ENCODE data around the gene PTPRD. TPM values are rescaled to one million over a fixed set of nuclear protein-coding genes. Genes with fewer than 3 reads are reported as not detected.
A peak's percentile ranks its signal among the peaks of the same experiment; 100 is the strongest.

The PTPRD gene
- total and polyA plus RNA-seq, 2 donors from 2014 or later = 6.4 to 78.9 TPM

DNA sequence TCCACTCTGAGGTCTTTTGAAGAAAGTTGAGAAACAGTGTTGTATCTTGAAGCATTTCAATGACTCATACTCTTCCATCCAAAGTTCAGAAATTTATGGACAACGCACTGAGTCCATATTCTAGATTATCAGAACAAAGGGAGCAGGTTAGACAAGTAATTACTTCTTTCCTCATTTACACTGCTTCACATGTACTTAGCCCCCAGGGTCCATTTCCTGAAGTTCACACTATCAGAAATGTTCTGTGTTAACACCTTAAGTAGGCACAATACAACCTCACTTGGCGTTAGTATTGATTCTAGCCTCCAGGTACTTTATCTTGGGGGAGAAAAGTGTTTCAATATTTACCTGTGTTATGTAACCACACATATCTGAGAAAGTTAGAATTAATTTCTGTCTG, 2325.3 kb downstream of the PTPRD start:
- DNase-seq = no peak

DNA sequence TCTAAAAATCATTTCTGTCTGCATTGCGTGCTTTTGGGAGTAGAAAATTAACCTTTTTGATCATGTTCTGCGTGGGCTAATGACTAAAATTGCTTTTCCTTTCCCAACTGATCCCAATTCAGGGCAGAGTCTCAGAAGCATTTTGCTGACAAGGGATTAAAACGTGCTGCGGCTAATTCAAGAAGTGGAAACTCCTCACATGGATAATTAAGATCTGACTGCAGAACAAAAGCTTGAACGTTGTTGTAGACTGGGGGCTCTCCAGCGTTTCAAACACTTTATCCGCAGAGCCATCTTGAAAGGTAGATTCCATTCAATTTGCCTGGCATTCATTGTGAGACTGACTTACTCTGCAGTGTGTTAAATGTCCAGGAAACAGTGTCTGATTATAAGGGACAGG, 2327.9 kb downstream of the PTPRD start:
- Histone ChIP-seq H3K27ac (ENCODE audit: low read depth in 2 of 2, low read length in 2 of 2) (no peak overlapping the region), H3K27me3 (ENCODE audit: control insufficient read depth, insufficient read depth, low read length) (no peaks in the 10 kb centered on the region), H3K4me1 (ENCODE audit: control insufficient read depth in 2 of 3, insufficient read depth in 2 of 3, low read depth in 1 of 3, low read length in 3 of 3) (no peaks in the 10 kb centered on the region), H3K9ac (ENCODE audit: low read length in 3 of 3) (no peak overlapping the region), H3K4me3 (ENCODE audit: low read length in 3 of 3) (no peak overlapping the region), H3K9me3 (ENCODE audit: control insufficient read depth in 2 of 3, insufficient read depth in 1 of 3, low read length in 3 of 3) (no peaks in the 10 kb centered on the region), H3K36me3 (ENCODE audit: control insufficient read depth in 2 of 3, insufficient read depth in 3 of 3, low read length in 3 of 3) (no peaks in the 10 kb centered on the region)
- intact Hi-C loops (cut with DNase I) = no loop called here
- FAIRE-seq (no peak), DNase-seq (no peak)
- TF ChIP-seq, protein P1, sequence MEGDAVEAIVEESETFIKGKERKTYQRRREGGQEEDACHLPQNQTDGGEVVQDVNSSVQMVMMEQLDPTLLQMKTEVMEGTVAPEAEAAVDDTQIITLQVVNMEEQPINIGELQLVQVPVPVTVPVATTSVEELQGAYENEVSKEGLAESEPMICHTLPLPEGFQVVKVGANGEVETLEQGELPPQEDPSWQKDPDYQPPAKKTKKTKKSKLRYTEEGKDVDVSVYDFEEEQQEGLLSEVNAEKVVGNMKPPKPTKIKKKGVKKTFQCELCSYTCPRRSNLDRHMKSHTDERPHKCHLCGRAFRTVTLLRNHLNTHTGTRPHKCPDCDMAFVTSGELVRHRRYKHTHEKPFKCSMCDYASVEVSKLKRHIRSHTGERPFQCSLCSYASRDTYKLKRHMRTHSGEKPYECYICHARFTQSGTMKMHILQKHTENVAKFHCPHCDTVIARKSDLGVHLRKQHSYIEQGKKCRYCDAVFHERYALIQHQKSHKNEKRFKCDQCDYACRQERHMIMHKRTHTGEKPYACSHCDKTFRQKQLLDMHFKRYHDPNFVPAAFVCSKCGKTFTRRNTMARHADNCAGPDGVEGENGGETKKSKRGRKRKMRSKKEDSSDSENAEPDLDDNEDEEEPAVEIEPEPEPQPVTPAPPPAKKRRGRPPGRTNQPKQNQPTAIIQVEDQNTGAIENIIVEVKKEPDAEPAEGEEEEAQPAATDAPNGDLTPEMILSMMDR (IDR thresholded peaks at IDR 0.05; ENCODE audit: borderline replicate concordance, extremely low read depth, insufficient read depth) = no peak

More for the DNA sequence above, 2325.3 kb downstream of the PTPRD start:
- Histone ChIP-seq H3K9me3 (ENCODE audit: control insufficient read depth in 2 of 3, insufficient read depth in 1 of 3, low read length in 3 of 3) (no peaks in the 10 kb centered on the region), H3K27me3 (ENCODE audit: control insufficient read depth, insufficient read depth, low read length) (no peaks in the 10 kb centered on the region), H3K36me3 (ENCODE audit: control insufficient read depth in 2 of 3, insufficient read depth in 3 of 3, low read length in 3 of 3) (no peaks in the 10 kb centered on the region), H3K4me3 (ENCODE audit: low read length in 3 of 3) (no peak overlapping the region), H3K9ac (ENCODE audit: low read length in 3 of 3) (no peak overlapping the region), H3K4me1 (ENCODE audit: control insufficient read depth in 2 of 3, insufficient read depth in 2 of 3, low read depth in 1 of 3, low read length in 3 of 3) (no peaks in the 10 kb centered on the region), H3K27ac (ENCODE audit: low read depth in 2 of 2, low read length in 2 of 2) (no peak overlapping the region)
- intact Hi-C loops (cut with DNase I) = no loop called here
- TF ChIP-seq, protein P1 (IDR thresholded peaks at IDR 0.05; ENCODE audit: borderline replicate concordance, extremely low read depth, insufficient read depth) = no peak
- FAIRE-seq = no peak

DNA sequence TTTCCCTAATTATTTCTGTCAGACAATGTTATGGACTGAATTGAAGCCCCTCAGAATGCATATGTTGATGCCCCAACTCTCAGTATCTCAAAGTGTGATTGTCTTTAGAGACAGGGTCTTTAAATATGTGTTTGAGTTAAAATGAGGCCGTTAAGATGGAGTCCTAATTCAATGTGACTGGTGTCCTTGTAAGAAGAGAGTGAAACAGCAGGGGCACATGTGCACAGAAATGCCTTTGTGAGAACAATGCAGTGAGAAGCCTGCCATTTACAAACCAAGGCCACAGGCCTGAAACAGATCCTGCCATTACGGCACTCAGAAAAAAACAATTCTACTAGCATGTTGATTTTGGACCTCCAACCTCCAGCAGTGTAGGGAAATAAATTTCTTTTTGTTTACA, 2330.3 kb downstream of the PTPRD start:
- FAIRE-seq (no peak), DNase-seq (peak in 1 of 5 donors; percentile 22)
- intact Hi-C loops (cut with DNase I) = no loop called here
- Histone ChIP-seq H3K9me3 (ENCODE audit: control insufficient read depth in 2 of 3, insufficient read depth in 1 of 3, low read length in 3 of 3) (no peaks in the 10 kb centered on the region), H3K4me1 (ENCODE audit: control insufficient read depth in 2 of 3, insufficient read depth in 2 of 3, low read depth in 1 of 3, low read length in 3 of 3) (no peaks in the 10 kb centered on the region), H3K27me3 (ENCODE audit: control insufficient read depth, insufficient read depth, low read length) (no peaks in the 10 kb centered on the region), H3K36me3 (ENCODE audit: control insufficient read depth in 2 of 3, insufficient read depth in 3 of 3, low read length in 3 of 3) (no peaks in the 10 kb centered on the region), H3K27ac (ENCODE audit: low read depth in 2 of 2, low read length in 2 of 2) (no peak overlapping the region), H3K9ac (ENCODE audit: low read length in 3 of 3) (no peak overlapping the region), H3K4me3 (ENCODE audit: low read length in 3 of 3) (no peak overlapping the region)
- TF ChIP-seq, protein P1 (IDR thresholded peaks at IDR 0.05; ENCODE audit: borderline replicate concordance, extremely low read depth, insufficient read depth) = no peak

DNA sequence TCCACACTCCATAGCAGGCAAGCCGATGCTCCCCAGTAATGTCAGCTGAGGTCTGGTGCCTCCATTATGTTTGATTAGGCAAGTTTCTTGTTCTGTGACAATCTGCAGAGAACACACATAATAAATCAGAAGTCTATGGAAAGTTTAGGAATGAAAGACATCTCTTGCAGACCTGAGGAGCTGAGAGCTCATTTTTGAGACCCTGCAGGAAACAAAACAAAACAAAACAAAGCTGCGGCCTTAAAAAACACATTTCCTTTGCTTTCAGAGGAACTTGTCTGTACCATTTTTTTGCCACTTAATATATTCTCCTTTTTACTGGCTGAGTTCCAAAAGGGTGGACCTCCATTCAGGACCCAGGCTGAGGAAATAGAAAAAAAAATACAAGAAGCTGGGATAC, 2332.0 kb downstream of the PTPRD start:
- DNase-seq = peak in 1 of 5 donors; percentile 41
- Histone ChIP-seq H3K36me3 (ENCODE audit: control insufficient read depth in 2 of 3, insufficient read depth in 3 of 3, low read length in 3 of 3) (no peaks in the 10 kb centered on the region), H3K4me3 (ENCODE audit: low read length in 3 of 3) (no peak overlapping the region), H3K4me1 (ENCODE audit: control insufficient read depth in 2 of 3, insufficient read depth in 2 of 3, low read depth in 1 of 3, low read length in 3 of 3) (no peaks in the 10 kb centered on the region), H3K9ac (ENCODE audit: low read length in 3 of 3) (no peak overlapping the region), H3K9me3 (ENCODE audit: control insufficient read depth in 2 of 3, insufficient read depth in 1 of 3, low read length in 3 of 3) (no peaks in the 10 kb centered on the region), H3K27ac (ENCODE audit: low read depth in 2 of 2, low read length in 2 of 2) (no peak overlapping the region), H3K27me3 (ENCODE audit: control insufficient read depth, insufficient read depth, low read length) (no peaks in the 10 kb centered on the region)
- intact Hi-C loops (cut with DNase I) = no loop called here
- no peak for FAIRE-seq
- TF ChIP-seq, protein P1 (IDR thresholded peaks at IDR 0.05; ENCODE audit: borderline replicate concordance, extremely low read depth, insufficient read depth) = no peak

Measured in kidney (tissue), 14 donors.